HCT116 (cell line): Measurements from ENCODE around the gene ATOX1. TPM values are rescaled to one million over a fixed set of nuclear protein-coding genes. Genes with fewer than 3 reads are reported as not detected.

Experiments
- ATAC-seq: fragments of 200-7000 bp; cut with Tn5 transposase; 2 replicates; pipeline ENCODE4 v1.9.1; 2020; ENCODE audit warnings: mild to moderate bottlenecking, moderate library complexity
- BruUV-seq: library from RNA; stranded (reverse); fragments of 400-500 nt; replicated peaks from 2 replicates; lab custom pipeline; 2021; lab: Mats Ljungman, UMichigan
- CTCF ChIA-PET: fragments of 300-600 bp; sonication (Branson Sonifier 250); formaldehyde crosslinking; loops from one replicate; lab custom pipeline; 2021; ENCODE audit warnings: antibody characterized with exemption; lab: Charles Lee
- POLR2A ChIA-PET: fragments of 300-600, 350-600 bp; sonication (Branson Sonifier 250); formaldehyde crosslinking; loops from one replicate; lab custom pipeline; 2021; ENCODE audit warnings: antibody characterized with exemption; lab: Charles Lee
- RAD21 ChIA-PET, 2 experiments: fragments of 300-600 bp; sonication (Branson Sonifier 250); formaldehyde crosslinking; loops; one replicate each; lab custom pipeline; 2023; ENCODE audit warnings: low total read pairs in 2 of 2; ENCODE audit not compliant: uncharacterized antibody in 2 of 2, unreplicated experiment in 2 of 2, low non-redundant PET in 1 of 2; lab: Charles Lee
- DNase-seq: peaks from one replicate; pipeline ENCODE4 v3.0.0-alpha.2; 2010; ENCODE audit warnings: low read depth, low spot score
- H2AFZ ChIP-seq: fragments of 200-600 bp; shearing (Covaris generic), sonication (generic); 2 replicates; pipeline ENCODE4 v1.6.1; 2017; ENCODE audit warnings: low read depth, mixed run types, mixed read lengths, antibody characterized with exemption, low read length; ENCODE audit not compliant: poor library complexity, severe bottlenecking
- H3K27ac ChIP-seq: 2 replicates; pipeline ENCODE4 v1.5.1; 2012; ENCODE audit warnings: low read depth, low read length
- H3K27me3 ChIP-seq: fragments of 200-600 bp; sonication (generic); 2 replicates; pipeline ENCODE4 v1.6.1; 2016; ENCODE audit warnings: mixed run types, low read length, mixed read lengths; ENCODE audit not compliant: insufficient read depth
- H3K36me3 ChIP-seq, 2 experiments: fragments of 200-500 bp in 1 of 2; fragments of 200-600 bp in 1 of 2; sonication (Bioruptor generic) in 1 of 2; sonication (generic) in 1 of 2; 2 replicates each; pipeline versions ENCODE4 v1.5.1 to v1.6.1; 2014 to 2016; ENCODE audit warnings: low read length in 2 of 2, inconsistent platforms in 1 of 2, mixed read lengths in 1 of 2, mixed run types in 1 of 2; ENCODE audit not compliant: insufficient read depth in 2 of 2, control insufficient read depth in 1 of 2
- H3K4me1 ChIP-seq, 2 experiments: fragments of 200-600 bp in 1 of 2; sonication (generic) in 1 of 2; 2 replicates each; pipeline versions ENCODE4 v1.5.1 to v1.6.1; 2012 to 2017; ENCODE audit warnings: low read length in 2 of 2, inconsistent platforms in 1 of 2, mild to moderate bottlenecking in 1 of 2, mixed read lengths in 1 of 2, mixed run types in 1 of 2, moderate library complexity in 1 of 2; ENCODE audit not compliant: insufficient read depth in 2 of 2, control insufficient read depth in 1 of 2
- H3K4me2 ChIP-seq: fragments of 200-600 bp; sonication (generic); 2 replicates; pipeline ENCODE4 v1.6.1; 2017; ENCODE audit warnings: mixed run types, low read length, mixed read lengths
- H3K4me3 ChIP-seq, 2 experiments: fragments of 200-600 bp in 1 of 2; sonication (generic) in 1 of 2; replicated peaks in 1 of 2; 2 replicates each; pipeline ENCODE4 v1.5.1; 2011 to 2016; ENCODE audit warnings: low read length in 2 of 2, control low read depth in 1 of 2, low read depth in 1 of 2, mild to moderate bottlenecking in 1 of 2, mixed read lengths in 1 of 2, mixed run types in 1 of 2
- H3K79me2 ChIP-seq: fragments of 200-600 bp; sonication (generic); 2 replicates; pipeline ENCODE4 v1.6.1; 2017; ENCODE audit warnings: mild to moderate bottlenecking, mixed run types, low read length, moderate library complexity, mixed read lengths; ENCODE audit not compliant: insufficient read depth
- H3K9ac ChIP-seq: fragments of 200-600 bp; sonication (generic); 2 replicates; pipeline ENCODE4 v1.6.1; 2016; ENCODE audit warnings: low read length, mixed read lengths
- H3K9me2 ChIP-seq: fragments of 200-600 bp; sonication (generic), shearing (Covaris generic); 2 replicates; pipeline ENCODE4 v1.6.1; 2017; ENCODE audit warnings: mixed run types, mild to moderate bottlenecking, moderate library complexity; ENCODE audit not compliant: insufficient read depth
- H3K9me3 ChIP-seq, 2 experiments: fragments of 200-500 bp in 1 of 2; fragments of 200-600 bp in 1 of 2; sonication (Bioruptor generic) in 1 of 2; sonication (generic) in 1 of 2; 2 replicates each; pipeline ENCODE4 v1.6.1; 2014 to 2017; ENCODE audit warnings: low read length in 2 of 2, mixed read lengths in 2 of 2, inconsistent platforms in 1 of 2, low read depth in 1 of 2, mild to moderate bottlenecking in 1 of 2, mixed run types in 1 of 2, moderate library complexity in 1 of 2; ENCODE audit not compliant: control insufficient read depth in 1 of 2, insufficient read depth in 1 of 2
- H4K20me1 ChIP-seq: fragments of 200-600 bp; sonication (generic), shearing (Covaris generic); 2 replicates; pipeline ENCODE4 v1.6.1; 2017; ENCODE audit warnings: mixed run types, mild to moderate bottlenecking, moderate library complexity; ENCODE audit not compliant: insufficient read depth
- ATF3 ChIP-seq: IDR thresholded peaks from 2 replicates; pipeline ENCODE4 v1.6.1; 2012
- EGR1 ChIP-seq: IDR thresholded peaks from 2 replicates; pipeline ENCODE4 v1.6.1; 2012; ENCODE audit warnings: low read depth
- RAD21 ChIP-seq: IDR thresholded peaks from 2 replicates; pipeline ENCODE4 v1.6.1; 2012; ENCODE audit warnings: low read depth, mild to moderate bottlenecking
- REST ChIP-seq: IDR thresholded peaks from 2 replicates; pipeline ENCODE4 v1.6.1; 2012; ENCODE audit warnings: low read depth
- SIN3A ChIP-seq: IDR thresholded peaks from 2 replicates; pipeline ENCODE4 v1.6.1; 2012; ENCODE audit warnings: low read depth
- SP1 ChIP-seq: IDR thresholded peaks from 2 replicates; pipeline ENCODE4 v1.6.1; 2012; ENCODE audit warnings: low read depth
- TCF7L2 ChIP-seq: IDR thresholded peaks from 2 replicates; pipeline ENCODE4 v1.7.0; 2011; ENCODE audit warnings: borderline replicate concordance, inconsistent platforms; ENCODE audit not compliant: insufficient read depth, insufficient read length; ENCODE audit errors: extremely low read depth
- intact Hi-C: fragments of 100-400 bp; cut with micrococcal nuclease; formaldehyde crosslinking; loops from 2 replicates; pipeline ENCODE4 v1.10.0; 2022
- total RNA-seq: library from RNA; stranded (reverse); gene quantifications from one replicate; pipeline ENCODE4 v1.2.1, GENCODE V29; 2021; ENCODE audit not compliant: unreplicated experiment

ATOX1 gene
- total RNA-seq, 1 experiment from 2014 or later: 66.2 TPM

GRCh38 chr5:151743530-151743929, 14.9 kb downstream of the ATOX1 start:
- Histone ChIP-seq H3K36me3 (no peaks in the 10 kb centered on the region), H3K9ac (no peak overlapping the region), H3K4me3 (no peak overlapping the region), H4K20me1 (no peaks in the 10 kb centered on the region), H3K9me2 (no peaks in the 10 kb centered on the region), H3K9me3 (no peaks in the 10 kb centered on the region), H3K27me3 (no peaks in the 10 kb centered on the region), H3K27ac (no peak overlapping the region), H3K79me2 (no peaks in the 10 kb centered on the region), H3K4me2 (no peak overlapping the region), H2AFZ (no peak overlapping the region), H3K4me1 (peaks cover 60 to 78% of the 10 kb centered on the region in 2 experiments)
- POLR2A ChIA-PET: no interaction called here
- no peak for ATAC-seq
- RAD21 ChIA-PET: no interaction called here
- TF ChIP-seq RAD21 (no peak), TCF7L2 (no peak), SIN3A (no peak), ATF3 (no peak), EGR1 (no peak), SP1 (no peak), REST (no peak)
- intact Hi-C loops: loop anchor here (1.0 to 10.0 kb wide), 8 partner anchors 84 to 617 kb away; partner anchors contain the start of genes GM2A and SLC36A1
- CTCF ChIA-PET: interaction anchor here (1.0 to 5.2 kb wide), 5 partner anchors 28 to 220 kb away, joined by 3 to 103 read pairs (median 7); partner anchors contain the start of gene G3BP1
- no peak for DNase-seq
- no TSS peak for BruUV-seq
